ENCODE data around the gene LEAP2.

LEAP2 gene

DNA sequence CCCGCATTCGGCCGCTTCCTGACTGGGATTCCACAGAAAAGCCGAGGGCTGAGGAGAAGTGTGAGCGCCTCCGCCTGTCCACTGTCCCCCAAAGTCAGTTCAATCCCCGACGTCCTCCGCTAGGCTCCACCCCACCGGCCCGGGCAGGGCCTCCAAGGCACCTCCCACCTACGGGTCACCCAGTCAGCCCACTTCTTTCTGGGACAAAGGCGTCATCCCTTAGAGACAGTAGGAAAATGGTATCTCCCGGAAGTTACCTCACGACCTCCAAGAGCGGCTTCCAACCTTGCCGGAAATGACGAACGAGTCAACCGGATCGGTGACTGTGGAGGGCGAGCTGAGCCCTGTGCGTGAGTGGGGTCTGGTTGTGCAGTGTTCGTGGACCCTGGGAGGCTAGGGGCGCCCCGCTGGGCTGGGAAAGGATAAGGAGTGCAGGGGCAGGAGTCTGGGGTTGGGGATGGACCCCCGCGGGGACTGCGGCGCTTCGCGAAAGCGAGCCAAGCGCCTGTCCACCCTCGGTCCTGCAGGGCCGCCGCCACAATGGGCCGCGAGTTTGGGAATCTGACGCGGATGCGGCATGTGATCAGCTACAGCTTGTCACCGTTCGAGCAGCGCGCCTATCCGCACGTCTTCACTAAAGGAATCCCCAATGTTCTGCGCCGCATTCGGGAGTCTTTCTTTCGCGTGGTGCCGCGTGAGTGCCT lies 7.0 kb upstream of the LEAP2 start, which contains the start of the genes GDF9 and UQCRQ (continued):
- TF ChIP-seq ZNF513 (tag by site-specific recombination; IDR thresholded peaks at IDR 0.05) = no peak
- TF ChIP-seq ZNF138 (tag by site-specific recombination; IDR thresholded peaks at IDR 0.05; ENCODE audit: borderline replicate concordance) = no peak
- no peak for TF ChIP-seq ZFP3 (tag by site-specific recombination; IDR thresholded peaks at IDR 0.05; ENCODE audit: low read depth)
- 0 out of 2 replicates have a peak, but pooled peaks have one; percentile 9 for TF ChIP-seq ZNF133 (tag by site-specific recombination; IDR thresholded peaks at IDR 0.05)
- no peak; the same call in 1 of the 2 replicates for TF ChIP-seq ZNF768 (tag by site-specific recombination; IDR thresholded peaks at IDR 0.05)
- TF ChIP-seq SP3 (tag by site-specific recombination; IDR thresholded peaks at IDR 0.05) = peak; percentile 93
- TF ChIP-seq GLIS2 (tag by site-specific recombination; IDR thresholded peaks at IDR 0.05) = peak; percentile 95
- peak; percentile 21; the same call in 1 of the 2 replicates for TF ChIP-seq ZNF391 (tag by site-specific recombination; IDR thresholded peaks at IDR 0.05; ENCODE audit: borderline replicate concordance, low read depth)
- TF ChIP-seq, protein P1, sequence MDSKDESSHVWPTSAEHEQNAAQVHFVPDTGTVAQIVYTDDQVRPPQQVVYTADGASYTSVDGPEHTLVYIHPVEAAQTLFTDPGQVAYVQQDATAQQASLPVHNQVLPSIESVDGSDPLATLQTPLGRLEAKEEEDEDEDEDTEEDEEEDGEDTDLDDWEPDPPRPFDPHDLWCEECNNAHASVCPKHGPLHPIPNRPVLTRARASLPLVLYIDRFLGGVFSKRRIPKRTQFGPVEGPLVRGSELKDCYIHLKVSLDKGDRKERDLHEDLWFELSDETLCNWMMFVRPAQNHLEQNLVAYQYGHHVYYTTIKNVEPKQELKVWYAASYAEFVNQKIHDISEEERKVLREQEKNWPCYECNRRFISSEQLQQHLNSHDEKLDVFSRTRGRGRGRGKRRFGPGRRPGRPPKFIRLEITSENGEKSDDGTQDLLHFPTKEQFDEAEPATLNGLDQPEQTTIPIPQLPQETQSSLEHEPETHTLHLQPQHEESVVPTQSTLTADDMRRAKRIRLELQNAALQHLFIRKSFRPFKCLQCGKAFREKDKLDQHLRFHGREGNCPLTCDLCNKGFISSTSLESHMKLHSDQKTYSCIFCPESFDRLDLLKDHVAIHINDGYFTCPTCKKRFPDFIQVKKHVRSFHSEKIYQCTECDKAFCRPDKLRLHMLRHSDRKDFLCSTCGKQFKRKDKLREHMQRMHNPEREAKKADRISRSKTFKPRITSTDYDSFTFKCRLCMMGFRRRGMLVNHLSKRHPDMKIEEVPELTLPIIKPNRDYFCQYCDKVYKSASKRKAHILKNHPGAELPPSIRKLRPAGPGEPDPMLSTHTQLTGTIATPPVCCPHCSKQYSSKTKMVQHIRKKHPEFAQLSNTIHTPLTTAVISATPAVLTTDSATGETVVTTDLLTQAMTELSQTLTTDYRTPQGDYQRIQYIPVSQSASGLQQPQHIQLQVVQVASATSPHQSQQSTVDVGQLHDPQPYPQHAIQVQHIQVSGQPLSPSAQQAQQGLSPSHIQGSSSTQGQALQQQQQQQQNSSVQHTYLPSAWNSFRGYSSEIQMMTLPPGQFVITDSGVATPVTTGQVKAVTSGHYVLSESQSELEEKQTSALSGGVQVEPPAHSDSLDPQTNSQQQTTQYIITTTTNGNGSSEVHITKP (tag by site-specific recombination; IDR thresholded peaks at IDR 0.05) = peak; percentile 99
- TF ChIP-seq ZNF416 (tag by site-specific recombination; IDR thresholded peaks at IDR 0.05) = no peak
- TF ChIP-seq, protein P2, sequence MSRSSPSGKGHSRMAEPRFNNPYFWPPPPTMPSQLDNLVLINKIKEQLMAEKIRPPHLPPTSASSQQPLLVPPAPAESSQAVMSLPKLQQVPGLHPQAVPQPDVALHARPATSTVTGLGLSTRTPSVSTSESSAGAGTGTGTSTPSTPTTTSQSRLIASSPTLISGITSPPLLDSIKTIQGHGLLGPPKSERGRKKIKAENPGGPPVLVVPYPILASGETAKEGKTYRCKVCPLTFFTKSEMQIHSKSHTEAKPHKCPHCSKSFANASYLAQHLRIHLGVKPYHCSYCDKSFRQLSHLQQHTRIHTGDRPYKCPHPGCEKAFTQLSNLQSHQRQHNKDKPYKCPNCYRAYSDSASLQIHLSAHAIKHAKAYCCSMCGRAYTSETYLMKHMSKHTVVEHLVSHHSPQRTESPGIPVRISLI (tag by site-specific recombination; IDR thresholded peaks at IDR 0.05) = no peak
- TF ChIP-seq ZNF184 (tag by site-specific recombination; IDR thresholded peaks at IDR 0.05) = no peak
- TF ChIP-seq ZNF544 (tag by site-specific recombination; IDR thresholded peaks at IDR 0.05) = no peak
- TF ChIP-seq ZNF211 (tag by site-specific recombination; IDR thresholded peaks at IDR 0.05; ENCODE audit: low read depth) = no peak
- no peak for TF ChIP-seq ZNF449 (tag by site-specific recombination; IDR thresholded peaks at IDR 0.05)
- peak; percentile 42; the same call in 1 of the 2 replicates for TF ChIP-seq BCL11B (tag by site-specific recombination; IDR thresholded peaks at IDR 0.05; ENCODE audit: low read depth)
- TF ChIP-seq, protein P3, sequence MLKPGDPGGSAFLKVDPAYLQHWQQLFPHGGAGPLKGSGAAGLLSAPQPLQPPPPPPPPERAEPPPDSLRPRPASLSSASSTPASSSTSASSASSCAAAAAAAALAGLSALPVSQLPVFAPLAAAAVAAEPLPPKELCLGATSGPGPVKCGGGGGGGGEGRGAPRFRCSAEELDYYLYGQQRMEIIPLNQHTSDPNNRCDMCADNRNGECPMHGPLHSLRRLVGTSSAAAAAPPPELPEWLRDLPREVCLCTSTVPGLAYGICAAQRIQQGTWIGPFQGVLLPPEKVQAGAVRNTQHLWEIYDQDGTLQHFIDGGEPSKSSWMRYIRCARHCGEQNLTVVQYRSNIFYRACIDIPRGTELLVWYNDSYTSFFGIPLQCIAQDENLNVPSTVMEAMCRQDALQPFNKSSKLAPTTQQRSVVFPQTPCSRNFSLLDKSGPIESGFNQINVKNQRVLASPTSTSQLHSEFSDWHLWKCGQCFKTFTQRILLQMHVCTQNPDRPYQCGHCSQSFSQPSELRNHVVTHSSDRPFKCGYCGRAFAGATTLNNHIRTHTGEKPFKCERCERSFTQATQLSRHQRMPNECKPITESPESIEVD (tag by site-specific recombination; IDR thresholded peaks at IDR 0.05) = no peak
- TF ChIP-seq ZNF843 (tag by site-specific recombination; IDR thresholded peaks at IDR 0.05) = peak; percentile 34; the same call in 1 of the 2 replicates
- TF ChIP-seq ZNF626 (tag by site-specific recombination; IDR thresholded peaks at IDR 0.05) = no peak
- TF ChIP-seq ZSCAN4 (tag by site-specific recombination; IDR thresholded peaks at IDR 0.05) = no peak
- TF ChIP-seq ZNF529 (tag by site-specific recombination; IDR thresholded peaks at IDR 0.05; ENCODE audit: insufficient replicate concordance) = no peak
- TF ChIP-seq ZSCAN23 (tag by site-specific recombination; IDR thresholded peaks at IDR 0.05) = no peak
- TF ChIP-seq MYNN (tag by site-specific recombination; IDR thresholded peaks at IDR 0.05; ENCODE audit: borderline replicate concordance) = no peak
- peak; percentile 85 for TF ChIP-seq ZNF660 (tag by site-specific recombination; IDR thresholded peaks at IDR 0.05)
- no peak for TF ChIP-seq ZNF621 (tag by site-specific recombination; IDR thresholded peaks at IDR 0.05)
